ENCODE measurements around the gene METTL3.

DNA sequence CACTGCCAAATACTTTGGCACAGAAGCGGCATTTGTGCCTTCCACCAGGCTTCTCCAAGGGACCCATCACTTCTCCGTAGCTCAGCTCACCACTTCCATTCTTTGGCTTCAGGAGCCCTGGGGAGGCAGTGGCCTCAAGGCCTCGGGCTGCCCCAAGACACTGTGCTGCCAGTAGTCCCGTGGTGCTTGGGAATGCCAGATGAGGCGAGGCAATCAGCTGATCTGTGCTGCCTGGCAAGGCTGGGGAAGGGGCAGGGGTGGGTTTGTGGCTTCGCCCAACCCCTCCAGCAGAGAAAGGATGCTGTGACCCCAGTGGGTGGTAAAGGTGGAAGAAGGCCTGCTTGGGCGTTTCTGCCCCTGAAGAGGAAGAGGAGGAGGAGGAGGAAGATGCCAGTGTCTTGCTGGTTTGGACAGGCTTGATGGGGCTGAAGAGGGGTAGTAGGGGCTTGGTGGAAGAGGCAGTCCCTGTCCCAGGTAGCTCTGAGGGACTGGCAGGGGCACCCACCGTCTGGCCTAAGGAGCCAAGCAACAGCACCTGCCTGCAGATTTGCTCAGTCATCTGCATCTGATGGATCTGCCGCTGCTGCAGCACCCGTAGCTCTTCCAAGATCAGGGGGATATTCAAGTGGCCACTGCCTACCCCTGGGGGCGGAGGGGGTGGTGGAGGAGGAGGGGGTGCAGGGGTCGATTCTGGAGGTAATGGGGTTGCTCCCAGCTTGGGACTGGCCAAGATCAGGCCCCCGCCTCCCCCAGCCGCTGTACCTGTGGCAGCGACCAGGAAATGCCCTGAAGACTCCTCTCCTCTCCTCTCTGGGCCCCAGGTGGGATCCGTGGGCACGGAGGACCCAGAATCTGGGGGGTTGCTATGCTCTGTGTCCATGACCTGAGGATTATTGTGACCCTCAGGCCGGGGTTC lies 13.7 kb upstream of the METTL3 start:
- no peak for TF ChIP-seq SUZ12 (IDR thresholded peaks at IDR 0.05; ENCODE audit: extremely low read depth, insufficient read depth, insufficient read length)
- TF ChIP-seq ZNF274 (IDR thresholded peaks at IDR 0.05; ENCODE audit: low read depth, low read length): no peak
